K562 (cell line): ENCODE results near the gene C15orf61. TPM values are rescaled to one million over a fixed set of nuclear protein-coding genes. Genes with fewer than 3 reads are reported as not detected.

Source experiments
- ARID3B ChIP-seq: fragments of 250-450 bp; sonication (Bioruptor Pico); IDR thresholded peaks from 2 replicates; pipeline ENCODE4 v1.4.0; 2020; ENCODE audit warnings: borderline replicate concordance
- ATF1 ChIP-seq, 2 experiments: fragments of 450-650 bp in 1 of 2; IDR thresholded peaks; 2 replicates each; pipeline ENCODE4 v1.6.1; 2016; ENCODE audit warnings: missing compliant biosample characterization in 1 of 2, missing genetic modification characterization in 1 of 2
- ATF4 ChIP-seq: fragments of 450-650 bp; formaldehyde crosslinking; IDR thresholded peaks from 2 replicates; pipeline ENCODE4 v1.4.0; 2022; ENCODE audit warnings: mild to moderate bottlenecking, moderate library complexity
- CBX1 ChIP-seq: sonication (generic); IDR thresholded peaks from 2 replicates; pipeline ENCODE4 v1.6.1; 2016; ENCODE audit warnings: antibody characterized with exemption, low read depth, mild to moderate bottlenecking
- CHD1 ChIP-seq: fragments of 200-600 bp; sonication (generic); IDR thresholded peaks from one replicate; pipeline ENCODE4 v1.6.1; 2012; ENCODE audit warnings: mild to moderate bottlenecking, moderate library complexity, low read length, inconsistent platforms
- DDX20 ChIP-seq: fragments of 450-650 bp; IDR thresholded peaks from 2 replicates; pipeline ENCODE4 v1.6.1; 2016; ENCODE audit warnings: missing genetic modification characterization, low read depth, mild to moderate bottlenecking, missing compliant biosample characterization, moderate library complexity
- EHMT2 ChIP-seq: fragments of 450-650 bp; IDR thresholded peaks from 2 replicates; pipeline ENCODE4 v1.6.1; 2018; ENCODE audit warnings: antibody characterized with exemption
- ELF1 ChIP-seq: fragments of 200-800 bp; sonication (Bioruptor generic); IDR thresholded peaks from 2 replicates; pipeline ENCODE4 v1.6.1; 2016; ENCODE audit warnings: missing genetic modification characterization, missing compliant biosample characterization
- KLF1 ChIP-seq: fragments of 450-650 bp; IDR thresholded peaks from 2 replicates; pipeline ENCODE4 v1.6.1; 2016; ENCODE audit warnings: missing genetic modification characterization, missing compliant biosample characterization
- MAFF ChIP-seq: IDR thresholded peaks from 2 replicates; pipeline ENCODE4 v1.6.1; 2012; ENCODE audit warnings: low read length, improper control_type of control experiment
- POLR2B ChIP-seq: fragments of 450-650 bp; IDR thresholded peaks from 2 replicates; pipeline ENCODE4 v1.6.1; 2018; ENCODE audit warnings: low read depth; ENCODE audit not compliant: partially characterized antibody
- RFX5 ChIP-seq: IDR thresholded peaks from 2 replicates; pipeline ENCODE4 v1.6.1; 2011; ENCODE audit warnings: low read depth, mild to moderate bottlenecking, improper control_type of control experiment, low read length
- SRSF3 ChIP-seq: fragments of 200-400 bp; formaldehyde crosslinking; IDR thresholded peaks from 2 replicates; pipeline ENCODE4 v1.6.1; 2016; ENCODE audit warnings: mild to moderate bottlenecking, low read length, moderate library complexity; ENCODE audit not compliant: insufficient read depth
- THAP7 ChIP-seq: fragments of 250-450 bp; sonication (Bioruptor Pico); IDR thresholded peaks from 2 replicates; pipeline ENCODE4 v1.5.0; 2021
- ZNF347 ChIP-seq: fragments of 450-650 bp; formaldehyde crosslinking; IDR thresholded peaks from 2 replicates; pipeline ENCODE4 v1.4.0; 2020; ENCODE audit warnings: low read depth, mild to moderate bottlenecking, moderate library complexity
- ZNF407 ChIP-seq: fragments of 450-650 bp; IDR thresholded peaks from 2 replicates; pipeline ENCODE4 v1.6.1; 2016; ENCODE audit warnings: low read depth
- polyA plus RNA-seq, 8 experiments: library from polyadenylated mRNA; depleted of rRNA in 4 of 8; stranded (reverse) in 5 of 8; unstranded in 3 of 8; fragments of >200 nt; fragmentation: Nextera tagmentation in 2 of 8; fragmentation: Illumina TruSeq in 1 of 8; extraction: Ambion mirVana in 2 of 8; extraction: Trizol in 1 of 8; gene quantifications; 2 replicates each; pipeline versions ENCODE4 v1.2.1 to v1.2.3, GENCODE V29; 2011 to 2014; ENCODE audit warnings: inconsistent platforms in 1 of 8, missing spikeins in 1 of 8
- total RNA-seq, 7 experiments: library from RNA; depleted of rRNA in 6 of 7; stranded (reverse); fragments of >200 nt in 6 of 7; fragmentation: Illumina TruSeq in 2 of 7; extraction: Trizol in 2 of 7; gene quantifications; 2 replicates each; pipeline versions ENCODE4 v1.2.1 to v1.2.3, GENCODE V29; 2011 to 2021; ENCODE audit warnings: low replicate concordance in 1 of 7

The C15orf61 gene
- total and polyA plus RNA-seq, 9 of the 15 experiments (the other 6 are each of a cell fraction or from before 2014, with no cell fraction given) = 1.6 to 10.5 (median 4.3) TPM

DNA sequence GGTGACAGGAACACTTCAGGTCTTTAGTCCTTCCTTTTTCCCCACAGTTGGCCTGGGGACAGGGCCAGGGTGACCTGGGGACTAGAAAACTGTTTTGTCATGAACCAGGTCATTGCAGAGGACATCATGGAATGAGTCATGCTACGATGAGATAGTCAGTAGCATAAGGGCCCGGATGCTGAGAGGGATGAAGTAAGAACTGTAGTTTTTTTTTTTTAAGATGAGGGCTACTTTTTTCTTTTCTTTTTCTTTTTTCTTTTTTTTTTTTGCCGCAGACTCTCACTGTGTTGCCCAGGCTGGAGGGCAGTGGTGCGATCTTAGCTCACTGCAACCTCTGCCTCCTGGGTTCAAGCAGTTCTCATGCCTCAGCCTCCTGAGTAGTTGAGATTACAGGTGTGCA lies 29.6 kb downstream of the C15orf61 start (continued):
- TF ChIP-seq ATF1 (CRISPR knock-in tag; IDR thresholded peaks at IDR 0.05) (no peak), ATF1 (tag; IDR thresholded peaks at IDR 0.05) (peak; percentile 60), ELF1 (tag) (no peak), SRSF3 (no peak), RFX5 (no peak), ZNF407 (no peak), EHMT2 (peak; percentile 48; the same call in 1 of the 2 replicates), ATF4 (CRISPR knock-in tag) (no peak), POLR2B (no peak), THAP7 (CRISPR knock-in tag) (no peak), ZNF347 (no peak), MAFF (peak; percentile 44; the same call in 1 of the 2 replicates), CHD1 (no peak), CBX1 (no peak), KLF1 (no peak), ARID3B (no peak), DDX20 (tag) (peak; percentile 51; the same call in 1 of the 2 replicates)
